ENCODE measurements around the gene C13orf46.

The C13orf46 gene

DNA sequence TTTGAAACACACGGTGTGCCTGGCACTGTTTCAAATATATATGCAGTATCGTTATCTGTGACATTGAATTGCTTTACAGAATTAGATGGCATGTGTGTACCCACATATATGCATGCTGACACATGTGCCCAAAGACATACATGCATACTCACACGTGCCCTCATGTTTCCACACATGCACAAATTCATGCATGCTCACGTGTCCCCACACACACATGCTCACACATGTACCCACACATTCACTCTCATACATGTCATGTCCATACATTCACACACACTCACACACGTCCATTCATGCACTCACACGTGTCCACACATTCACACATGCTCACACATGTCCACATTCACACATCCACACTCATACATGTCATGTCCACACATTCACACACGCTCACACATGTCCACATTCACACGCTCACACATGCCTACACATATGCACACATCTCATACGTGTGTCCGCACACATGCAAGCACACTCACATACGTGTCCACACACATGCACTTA is 17.9 kb upstream of the C13orf46 start:
- DNase-seq: no peak

DNA sequence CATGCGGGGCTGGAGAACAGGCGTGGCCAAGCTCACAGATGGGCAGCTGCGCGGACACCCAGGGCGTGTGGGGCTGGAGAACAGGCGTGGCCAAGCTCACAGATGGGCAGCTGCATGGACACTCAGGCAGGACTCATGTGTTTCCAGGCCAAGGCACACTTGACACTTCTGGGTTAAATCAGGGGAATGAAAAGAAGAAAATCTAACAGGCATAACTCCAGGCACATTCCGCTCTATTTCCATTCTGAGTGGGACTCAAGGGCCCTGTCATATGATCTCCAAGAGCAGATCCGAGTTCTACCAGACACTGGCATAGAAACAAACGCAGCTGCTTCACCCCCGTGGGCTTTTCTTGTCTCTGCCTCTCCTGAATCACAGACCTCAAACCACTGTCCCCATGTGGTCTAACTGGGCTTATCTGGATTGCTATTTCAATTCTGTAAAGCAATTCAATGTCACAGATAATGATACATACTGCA is 17.4 kb upstream of the C13orf46 start:
- peak in 1 of 5 donors; percentile 2 for DNase-seq

DNA sequence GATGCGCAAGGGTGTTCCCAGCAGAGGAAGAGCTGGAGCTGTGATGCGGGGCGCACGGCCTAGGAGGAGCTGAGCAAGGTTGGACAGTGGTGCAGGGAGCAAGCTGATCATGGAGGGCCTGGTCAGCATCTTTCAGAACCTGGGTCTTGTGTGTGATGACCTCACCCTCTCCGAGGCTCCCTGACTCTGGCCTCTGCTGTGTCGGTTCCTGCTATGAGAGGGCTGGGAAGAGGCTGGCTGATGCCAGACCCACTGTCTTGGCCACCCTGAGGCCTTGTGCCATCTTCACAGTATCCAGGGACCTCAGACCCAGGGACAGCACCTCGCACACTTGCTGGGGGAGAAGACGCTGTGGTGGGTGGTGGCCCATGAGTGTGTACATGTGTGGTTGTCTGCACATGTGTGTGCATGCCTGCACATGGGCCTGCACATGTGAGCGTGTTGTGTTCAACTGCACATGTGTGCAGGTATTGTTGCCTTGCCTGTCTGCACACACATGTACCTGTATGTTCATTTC is 16.5 kb upstream of the C13orf46 start:
- DNase-seq: peak in 1 of 5 donors; percentile 2

DNA sequence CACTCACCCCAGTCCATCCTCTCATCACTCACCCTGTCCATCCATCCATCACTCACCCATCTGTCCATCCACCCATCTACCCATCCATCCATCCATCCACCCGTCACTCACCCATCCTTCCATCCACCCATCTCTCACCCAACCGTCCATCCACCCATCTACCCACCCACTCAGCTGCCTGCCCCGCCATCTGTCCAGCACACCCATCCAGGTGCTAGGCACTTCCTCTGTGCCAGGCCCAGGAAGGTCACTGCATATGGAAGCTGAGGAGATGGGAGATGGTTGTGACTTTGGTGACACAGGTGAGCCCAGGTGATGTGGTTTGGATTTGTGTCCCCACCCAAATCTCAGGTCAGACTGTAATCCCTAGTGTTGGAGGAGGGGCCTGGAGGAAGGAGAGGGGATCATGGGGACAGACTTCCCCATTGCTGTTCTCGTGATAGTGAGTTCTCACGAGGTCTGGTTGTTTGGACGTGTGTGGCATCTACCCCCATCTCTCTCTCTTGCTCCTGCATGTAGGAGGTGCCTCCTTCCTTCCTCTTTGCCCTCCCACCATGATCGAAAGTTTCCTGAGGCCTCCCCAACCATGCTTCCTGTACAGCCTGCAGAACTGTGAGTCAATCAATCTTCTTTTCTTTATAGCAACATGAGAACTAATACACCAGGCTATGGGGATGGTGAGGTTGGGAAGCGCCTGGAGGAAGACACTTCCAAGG is 15.9 kb upstream of the C13orf46 start:
- DNase-seq: peak in 1 of 5 donors; percentile 1

DNA sequence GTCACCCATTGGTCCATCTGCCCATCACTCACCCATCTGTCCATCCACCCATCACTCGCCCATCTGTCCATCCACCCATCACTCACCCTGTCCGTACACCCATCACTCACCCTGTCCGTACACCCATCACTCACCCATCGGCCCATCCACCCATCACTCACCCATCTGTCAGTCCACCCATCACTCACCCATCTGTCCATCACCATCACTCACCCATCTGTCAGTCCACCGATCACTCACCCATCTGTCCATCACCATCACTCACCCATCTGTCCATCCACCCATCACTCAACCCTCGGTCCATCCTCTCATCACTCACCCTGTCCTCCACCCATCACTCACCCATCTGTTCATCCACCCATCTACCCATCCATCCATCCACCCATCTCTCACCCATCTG is 15.0 kb upstream of the C13orf46 start:
- DNase-seq: peak in 1 of 5 donors; percentile 1

DNA sequence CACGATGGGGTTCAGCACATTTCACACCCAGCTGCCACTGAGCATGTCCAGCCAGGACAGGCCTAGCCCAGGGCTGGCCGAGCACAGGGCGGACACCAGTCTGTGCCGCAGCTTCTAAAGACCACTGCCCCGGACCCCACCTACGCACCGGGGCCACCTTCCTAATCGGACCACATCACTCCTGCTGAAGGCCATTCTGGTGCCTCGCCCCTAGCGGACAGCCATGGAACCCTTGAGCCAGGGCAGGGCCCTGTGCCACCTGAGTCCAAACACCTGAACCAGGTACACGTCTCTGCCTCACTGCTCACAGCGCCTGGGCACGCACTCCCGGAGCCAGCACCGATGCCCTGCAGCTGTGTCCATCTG is 8.4 kb upstream of the C13orf46 start:
- DNase-seq: peak in 1 of 5 donors; percentile 6

DNA sequence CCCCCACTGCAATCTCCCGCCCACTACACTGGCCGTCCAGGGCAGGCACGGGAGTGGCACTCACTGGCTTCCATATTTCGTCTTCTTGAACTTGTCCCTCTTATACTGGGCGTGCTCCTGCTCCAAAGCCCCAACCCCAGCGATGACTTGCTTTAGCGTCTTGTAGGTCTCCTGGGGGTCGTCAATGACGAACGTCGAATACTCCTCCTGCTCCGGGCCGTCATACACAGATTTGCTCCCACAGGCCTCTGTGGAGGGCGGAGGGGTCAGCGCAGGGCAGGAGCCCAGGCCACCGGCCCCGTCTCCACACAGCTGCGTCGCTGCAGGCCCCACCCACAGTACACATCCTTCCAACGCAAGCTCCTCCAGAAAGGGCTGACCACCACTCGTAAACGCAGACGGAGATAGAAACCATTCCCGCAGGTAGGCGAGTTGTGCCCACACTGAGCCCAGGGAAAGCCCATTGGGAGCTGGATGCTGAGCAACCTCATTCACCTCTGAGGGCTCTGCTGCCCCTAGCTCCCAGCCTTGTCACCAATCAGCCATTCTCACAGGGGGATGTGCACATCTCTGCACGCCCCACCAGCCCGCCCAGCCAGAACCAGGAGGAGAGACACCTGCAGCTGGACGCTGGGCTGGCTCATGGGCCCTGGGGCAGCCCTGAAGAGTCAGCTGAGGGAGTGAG is 7.9 kb upstream of the C13orf46 start:
- peak in 1 of 5 donors; percentile 5 for DNase-seq

DNA sequence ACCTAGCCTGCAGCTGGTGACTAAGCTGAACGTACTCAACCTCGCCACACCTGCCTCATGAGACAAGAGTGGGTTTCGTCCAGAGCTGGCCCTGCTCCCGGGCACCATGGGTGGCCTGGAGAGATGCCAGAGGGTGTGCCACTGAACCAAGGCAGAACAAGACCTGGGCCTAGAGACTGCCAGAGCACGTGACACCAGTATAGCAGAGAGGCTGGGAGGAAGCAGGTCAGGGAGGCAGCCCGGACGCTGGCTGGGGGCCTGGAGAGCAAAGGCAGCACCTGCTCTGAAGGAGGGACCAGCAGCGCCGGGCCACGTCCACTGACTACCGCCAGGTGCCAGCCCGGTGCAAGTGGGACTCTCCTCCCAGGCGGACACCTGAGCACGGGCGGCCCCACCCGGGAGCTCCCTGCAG is 7.3 kb upstream of the C13orf46 start:
- peak in 1 of 5 donors; percentile 13 for DNase-seq

DNA sequence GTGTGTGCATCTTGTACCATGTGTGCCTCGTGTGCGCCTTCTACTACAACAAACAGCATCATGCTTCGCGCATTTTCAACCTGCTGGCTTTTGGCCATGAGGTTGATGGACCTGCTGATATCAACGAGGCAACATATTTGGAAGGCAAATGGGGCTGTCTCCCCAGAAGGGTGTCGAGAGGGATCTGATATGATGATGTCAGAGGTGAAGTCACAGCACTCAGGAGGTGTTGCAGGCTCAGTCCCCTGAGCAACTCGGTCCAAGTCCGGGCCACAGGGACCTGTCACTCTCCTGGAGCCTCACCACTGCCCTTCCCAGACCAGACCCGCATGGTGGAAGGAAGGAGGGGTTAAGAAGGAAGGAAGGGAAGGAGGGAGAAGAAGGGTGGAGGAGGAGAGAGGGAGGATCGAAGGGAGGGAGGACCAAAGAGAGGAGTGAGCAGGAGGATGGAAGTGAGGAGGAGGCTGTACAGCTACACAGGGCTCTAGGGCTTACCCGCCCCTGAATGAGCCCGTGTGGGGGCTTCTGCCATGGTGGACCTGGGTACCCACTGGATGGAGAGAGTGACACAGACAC is 6.7 kb upstream of the C13orf46 start:
- DNase-seq: no peak

DNA sequence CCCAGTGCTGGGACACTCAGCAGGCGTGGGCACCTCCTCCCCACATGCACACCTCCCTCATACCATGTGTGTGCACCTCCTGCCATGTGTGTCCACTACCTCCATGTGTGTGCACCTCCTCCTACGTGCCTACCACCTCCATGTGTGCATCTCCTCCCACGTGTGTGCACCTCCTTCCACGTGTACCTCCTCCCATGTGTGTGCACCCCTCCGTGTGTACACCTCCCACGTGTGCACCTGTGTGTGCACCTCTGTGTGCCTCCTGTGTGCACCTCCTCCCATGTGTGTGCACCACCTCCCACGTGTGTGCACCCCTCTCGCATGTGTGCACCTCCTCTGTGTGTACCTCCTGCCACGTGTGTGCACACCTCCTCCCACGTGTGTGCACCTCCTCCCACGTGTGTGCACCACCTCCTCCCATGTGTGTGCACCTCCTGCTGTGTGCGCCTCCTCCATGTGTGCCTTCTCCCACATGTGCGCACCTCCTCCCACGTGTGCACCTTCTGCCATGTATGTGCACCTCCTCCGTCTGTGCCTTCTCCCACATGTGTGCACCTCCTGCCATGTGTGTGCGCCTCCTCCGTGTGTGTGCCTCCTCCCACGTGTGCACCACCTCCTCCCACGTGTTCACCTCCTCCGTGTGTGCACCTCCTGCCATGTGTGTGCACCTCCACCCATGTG is 6.1 kb upstream of the C13orf46 start:
- DNase-seq: peak in 1 of 5 donors; percentile 3

DNA sequence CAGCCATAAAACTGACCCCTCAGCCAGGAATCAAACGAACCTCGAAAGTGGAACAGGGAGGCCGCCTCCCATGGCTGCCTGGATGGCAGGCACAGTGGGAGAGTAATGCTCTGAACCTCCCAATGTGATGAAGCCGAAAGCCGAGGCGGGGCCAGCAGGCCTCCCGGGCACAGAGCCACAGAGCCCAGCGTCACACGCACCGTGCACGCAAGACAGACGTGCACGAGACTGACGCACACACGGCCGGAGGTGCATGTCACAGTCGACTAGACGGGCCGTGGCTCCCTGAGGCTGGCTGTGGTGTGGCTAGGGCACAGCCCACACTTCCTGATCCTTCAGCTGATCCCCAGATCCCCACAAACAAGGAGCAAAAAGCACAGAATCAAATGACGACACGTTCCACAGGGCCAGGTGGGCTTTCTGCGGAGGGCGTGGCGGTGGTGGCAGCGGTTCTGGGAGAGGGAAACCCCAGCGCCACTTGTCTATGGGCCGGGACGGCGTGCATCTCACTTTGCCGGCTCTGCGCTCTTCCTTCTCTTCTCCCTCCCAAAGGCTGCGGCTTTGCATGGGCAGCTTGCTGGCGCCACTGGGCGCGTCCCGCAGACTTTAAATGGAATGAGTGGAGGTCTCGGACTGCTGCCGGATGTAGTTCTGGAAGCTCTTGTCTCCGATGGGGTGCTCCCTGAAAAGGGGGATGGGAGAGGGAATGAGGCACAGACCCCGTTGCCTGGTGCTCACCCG is 5.0 kb upstream of the C13orf46 start:
- DNase-seq: no peak

DNA sequence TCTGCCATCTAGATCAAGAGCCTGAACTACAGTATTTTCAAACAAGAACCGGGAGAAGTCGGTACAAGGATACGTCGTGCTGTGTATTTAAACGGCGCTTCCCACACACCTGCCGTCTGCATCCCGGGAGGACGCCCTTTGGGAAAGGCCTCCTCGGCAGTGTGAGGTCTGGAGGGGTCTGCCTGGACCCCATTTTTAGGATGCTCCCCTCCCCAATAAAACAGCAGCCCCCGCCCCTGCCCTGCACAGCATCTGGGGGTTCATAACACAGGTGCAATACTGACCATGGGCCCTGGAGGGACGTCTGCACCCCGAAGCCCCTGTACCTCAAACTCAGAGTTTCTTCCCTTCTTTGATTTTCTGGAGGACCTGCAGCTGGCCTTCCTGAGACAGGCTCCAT is 4.1 kb upstream of the C13orf46 start:
- DNase-seq: no peak

DNA sequence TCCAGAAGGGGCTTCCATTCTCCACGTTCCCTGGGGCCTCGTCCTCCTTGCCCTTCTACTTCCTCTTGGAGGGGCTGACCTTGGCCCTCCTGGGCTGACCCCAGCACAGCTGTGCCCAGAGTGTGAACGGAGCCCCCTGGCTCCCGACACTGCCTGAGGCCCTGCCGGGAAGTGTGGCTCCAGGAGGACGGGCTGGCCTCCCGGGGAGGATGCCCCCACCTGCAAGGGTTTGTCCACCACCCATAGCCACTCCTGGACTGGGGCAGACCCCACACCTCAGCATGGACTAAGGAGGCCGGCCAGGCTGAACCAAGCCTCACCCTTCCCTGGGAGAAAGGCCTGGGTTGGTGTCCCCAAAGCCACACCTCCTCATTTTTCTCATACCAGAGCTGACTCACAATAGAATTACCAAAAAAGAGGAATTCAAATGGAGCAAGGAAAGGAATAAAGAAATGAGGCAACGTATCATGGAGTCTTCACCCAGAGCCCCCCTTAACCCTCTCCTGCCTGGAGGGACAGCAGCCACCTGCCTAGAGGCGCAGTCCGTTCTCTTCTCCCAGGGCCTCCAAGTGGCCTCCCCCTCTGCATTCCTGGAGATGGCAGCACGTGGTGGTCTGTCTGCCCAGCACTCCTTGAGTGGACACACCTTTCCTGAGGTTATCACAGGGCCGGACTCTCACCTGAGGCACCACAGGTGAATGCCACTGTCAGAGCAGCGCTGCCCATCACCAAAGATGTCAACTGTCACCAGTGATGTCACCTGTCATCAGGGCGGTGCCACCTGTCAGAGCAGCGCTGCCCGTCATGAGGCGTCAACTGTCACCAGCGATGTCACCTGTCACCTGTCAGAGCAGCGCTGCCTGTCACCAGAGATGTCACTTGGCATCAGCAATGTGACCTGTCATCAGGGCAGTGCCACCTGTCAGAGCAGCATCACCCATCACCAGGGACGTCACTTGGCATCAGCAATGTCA is 3.1 kb upstream of the C13orf46 start:
- DNase-seq: no peak

DNA sequence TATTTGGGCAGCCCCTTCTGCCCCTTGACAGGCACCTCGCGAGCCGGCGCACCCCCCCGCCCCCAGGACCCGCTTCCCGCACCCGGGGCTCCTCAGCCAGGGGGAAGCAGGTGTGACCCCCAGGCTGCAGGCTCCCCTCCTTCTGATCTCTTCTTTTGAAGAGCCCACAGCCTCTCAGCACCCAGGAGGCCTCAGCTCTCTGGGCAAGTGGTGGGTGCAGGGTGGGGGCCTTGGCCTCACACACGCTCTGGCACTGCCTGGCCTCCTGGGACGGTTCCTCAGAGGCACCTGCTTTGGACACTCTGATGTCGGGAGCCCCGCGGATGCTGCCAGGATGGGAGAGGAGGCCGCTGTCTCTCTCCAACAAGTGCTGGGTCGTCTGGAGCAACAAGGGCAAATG is 1.5 kb upstream of the C13orf46 start:
- DNase-seq: no peak

DNA sequence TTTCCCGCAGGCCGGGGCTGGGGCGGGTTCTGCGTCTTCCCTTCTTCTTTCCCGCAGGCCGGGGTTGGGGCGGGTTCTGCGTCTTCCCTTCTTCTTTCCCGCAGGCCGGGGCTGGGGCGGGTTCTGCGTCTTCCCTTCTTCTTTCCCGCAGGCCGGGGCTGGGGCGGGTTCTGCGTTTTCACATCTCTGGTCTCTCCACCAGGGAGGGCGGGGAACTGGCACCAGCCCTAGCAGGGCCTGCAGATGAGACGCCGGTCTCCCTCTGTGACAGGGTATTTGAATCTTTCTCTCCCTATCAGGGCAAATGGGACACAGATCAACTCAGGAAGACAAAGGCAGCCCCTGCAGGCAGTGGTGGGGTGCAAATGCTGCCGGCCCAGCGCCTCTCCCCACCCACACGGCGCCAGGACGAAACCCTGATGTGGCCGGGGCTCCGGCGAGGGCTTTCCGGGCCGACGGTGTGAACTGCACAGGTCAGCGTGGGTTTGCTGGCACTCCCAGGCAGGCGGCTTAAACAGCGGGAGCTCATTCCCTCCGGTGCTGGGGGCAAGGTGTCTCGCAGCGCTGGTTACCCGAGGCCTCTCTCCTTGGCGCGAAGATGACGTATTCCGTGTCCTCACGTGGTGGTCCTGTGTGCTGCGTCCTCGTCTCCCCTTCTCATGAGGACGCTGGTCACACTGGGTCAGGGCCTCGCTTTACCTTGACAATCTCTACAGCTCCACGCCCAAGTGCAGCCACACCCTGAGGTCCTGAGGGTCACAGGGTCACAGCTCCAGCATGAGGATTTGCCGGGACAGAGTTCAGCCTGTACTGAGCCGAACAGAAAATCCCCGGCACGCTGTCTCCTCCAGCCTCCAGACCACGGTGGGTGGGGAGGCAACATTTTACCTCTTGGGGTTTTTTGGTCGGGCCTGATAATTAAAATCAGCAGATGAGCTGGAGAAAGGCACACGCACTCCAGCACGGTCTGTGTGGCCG is 717 bp upstream of the C13orf46 start:
- DNase-seq: no peak

DNA sequence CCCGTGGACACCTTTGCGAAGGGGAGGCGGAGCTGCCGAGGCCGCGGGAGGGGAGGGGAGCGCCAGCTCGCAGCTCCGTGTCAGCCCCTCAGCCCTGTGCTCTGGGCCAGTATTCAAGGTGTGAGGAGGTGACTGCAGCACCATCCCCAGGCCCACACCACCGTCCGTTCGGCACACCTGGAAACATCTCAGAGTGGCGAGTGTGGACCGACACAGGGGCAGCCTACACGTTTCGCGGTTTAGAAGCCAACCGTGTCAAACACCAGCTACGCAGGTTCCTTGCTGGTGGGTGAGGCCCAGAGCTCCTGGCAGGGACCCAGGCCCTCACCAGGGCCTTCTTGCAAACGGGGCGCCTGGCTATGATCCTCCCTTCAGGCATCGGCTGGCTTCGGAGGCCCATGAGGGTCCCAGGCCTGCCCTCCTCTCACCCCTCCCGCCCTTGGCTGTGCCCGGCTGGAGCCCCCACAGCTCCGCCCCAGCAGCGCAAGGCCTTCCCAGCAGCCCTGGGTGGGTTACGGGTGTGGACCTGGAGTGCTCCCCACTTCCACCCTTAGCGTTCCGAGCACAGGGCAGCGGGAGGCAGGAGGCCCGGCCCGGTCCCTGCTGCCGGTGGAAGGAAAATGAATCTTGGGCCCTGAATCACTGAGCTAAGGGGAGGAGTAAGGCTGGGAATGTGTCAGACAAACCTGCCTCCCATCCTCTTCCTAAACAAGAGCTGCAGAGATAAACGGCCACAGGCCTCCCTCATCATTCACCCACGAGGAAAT is 1.2 kb downstream of the C13orf46 start:
- DNase-seq: no peak

DNA sequence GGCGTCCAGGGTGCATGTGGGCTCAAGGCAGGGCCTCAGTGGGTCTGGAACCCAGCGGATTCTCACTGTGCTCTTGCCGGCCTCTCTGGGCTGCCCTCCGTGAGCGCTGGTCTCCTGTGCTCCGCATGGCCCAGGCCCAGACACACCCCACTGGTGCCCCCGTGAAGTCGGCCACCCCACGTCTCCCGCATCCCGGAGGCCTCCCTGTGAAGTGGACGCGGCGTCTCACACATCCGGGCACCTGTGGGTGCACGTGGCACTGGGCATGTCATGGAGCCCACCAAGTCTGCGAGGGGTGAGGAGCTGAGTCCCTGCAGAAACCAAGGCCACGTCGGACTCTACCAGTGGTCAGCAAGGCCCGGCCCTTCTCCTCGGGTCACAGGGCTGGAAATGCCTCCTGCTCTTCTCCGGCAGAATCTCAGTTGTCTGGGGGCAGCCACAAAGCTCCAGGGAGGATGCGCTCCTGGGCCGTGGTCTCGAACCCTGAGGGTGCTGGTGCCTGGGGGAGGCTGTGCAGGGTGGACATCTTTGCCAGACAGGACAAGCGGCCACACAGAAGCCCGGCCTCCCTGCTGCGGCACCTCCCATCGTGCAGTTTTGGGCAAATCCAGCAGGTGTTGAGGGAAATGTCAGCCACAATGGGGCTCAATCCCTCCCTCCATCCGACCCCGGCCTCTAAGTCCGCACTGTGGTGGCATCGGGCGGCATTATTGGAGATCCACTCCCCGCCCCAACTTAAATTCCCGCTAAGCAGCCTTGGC is 2.2 kb downstream of the C13orf46 start:
- DNase-seq: no peak

All from T-helper 1 cell (primary cell).